Measurements from ENCODE around the gene EBF3. TPM values are rescaled to one million over a fixed set of nuclear protein-coding genes. Genes with fewer than 3 reads are reported as not detected.

Gene EBF3
- total RNA-seq, 5 donors from 2014 or later (not counting 1 experiment from before 2014, with no cell fraction given), result not detected

GRCh38 chr10:129961157-129961701 lies 2.8 kb downstream of the EBF3 start:
- ATAC-seq (replicated peaks in 1 of 4), result no peak
- peak overlapping the region in 1 of 2 donors; percentile 39 for H3K27ac Mint-ChIP-seq

GRCh38 chr10:129960481-129961156 lies 3.5 kb downstream of the EBF3 start:
- Mint-ChIP-seq H3K9me3 (peaks cover 0 to 5% (median 3%) of the 10 kb centered on the region in 3 donors), H3K27me3 (peaks cover 62 to 71% of the 10 kb centered on the region in 2 donors), H3K36me3 (no peaks in the 10 kb centered on the region), H3K27ac (no peak overlapping the region), H3K4me3 (peak overlapping the region in 2 of 3 donors; percentile 2 to 58), H3K4me1 (peaks cover 26 to 40% (median 28%) of the 10 kb centered on the region in 3 donors)
- H3K27ac ChIP-seq (ENCODE audit: low read length), result no peak overlapping the region
- ATAC-seq (replicated peaks in 1 of 4), result no peak
- peaks cover 14 to 40% of the 10 kb centered on the region in 2 experiments for H3K4me1 ChIP-seq (ENCODE audit: control insufficient read depth in 1 of 2, extremely low read depth in 1 of 2, insufficient read depth in 2 of 2, low read length in 2 of 2)
- H3K27me3 ChIP-seq (replicated peaks in 1 of 2; ENCODE audit: control insufficient read depth in 2 of 2, extremely low read depth in 1 of 2, insufficient read depth in 2 of 2, low read length in 1 of 2), result peaks cover 37 to 68% of the 10 kb centered on the region in 2 experiments
- 18% methylated on average over 3 of the region's 14 CpGs for WGBS (ENCODE audit: insufficient coverage)
- CTCF ChIA-PET, result no interaction called here
- POLR2A ChIA-PET, result no interaction called here
- peak overlapping the region in 1 of 2 donors; percentile 5 for H3K4me3 ChIP-seq (ENCODE audit: control insufficient read depth in 1 of 2, extremely low read depth in 1 of 2, low read length in 1 of 2)
- no peaks in the 10 kb centered on the region for H3K36me3 ChIP-seq (ENCODE audit: control insufficient read depth in 2 of 2, extremely low read depth in 1 of 2, insufficient read depth in 1 of 2, low read length in 1 of 2)
- H3K9me3 ChIP-seq, result no peaks in the 10 kb centered on the region
- DNase-seq, result no peak

More at GRCh38 chr10:129961157-129961701, 2.8 kb downstream of the EBF3 start:
- H3K4me1 Mint-ChIP-seq, result peaks cover 26 to 43% (median 28%) of the 10 kb centered on the region in 3 donors
- Histone ChIP-seq H3K9me3 (no peaks in the 10 kb centered on the region), H3K27me3 (replicated peaks in 1 of 2; ENCODE audit: control insufficient read depth in 2 of 2, extremely low read depth in 1 of 2, insufficient read depth in 2 of 2, low read length in 1 of 2) (peaks cover 39 to 73% of the 10 kb centered on the region in 2 experiments), H3K27ac (ENCODE audit: low read length) (no peak overlapping the region), H3K36me3 (ENCODE audit: control insufficient read depth in 2 of 2, extremely low read depth in 1 of 2, insufficient read depth in 1 of 2, low read length in 1 of 2) (no peaks in the 10 kb centered on the region), H3K4me3 (ENCODE audit: control insufficient read depth in 1 of 2, extremely low read depth in 1 of 2, low read length in 1 of 2) (no peak overlapping the region), H3K4me1 (ENCODE audit: control insufficient read depth in 1 of 2, extremely low read depth in 1 of 2, insufficient read depth in 2 of 2, low read length in 2 of 2) (peaks cover 14 to 40% of the 10 kb centered on the region in 2 experiments)
- peaks cover 0 to 4% (median 2%) of the 10 kb centered on the region in 3 donors for H3K9me3 Mint-ChIP-seq
- H3K4me3 Mint-ChIP-seq, result peak overlapping the region in 2 of 3 donors; percentile 34 to 81
- ChIA-PET CTCF (no interaction called here), POLR2A (no interaction called here)
- H3K27me3 Mint-ChIP-seq, result peaks cover 63 to 71% of the 10 kb centered on the region in 2 donors
- no peak for DNase-seq
- WGBS (ENCODE audit: insufficient coverage), result no CpG with 5 or more reads among the region's 7 CpGs
- no peaks in the 10 kb centered on the region for H3K36me3 Mint-ChIP-seq

GRCh38 chr10:129959544-129960480 lies 4.3 kb downstream of the EBF3 start:
- H3K27me3 ChIP-seq (replicated peaks in 1 of 2; ENCODE audit: control insufficient read depth in 2 of 2, extremely low read depth in 1 of 2, insufficient read depth in 2 of 2, low read length in 1 of 2), result peaks cover 38 to 62% of the 10 kb centered on the region in 2 experiments
- CTCF ChIA-PET, result interaction anchor here in 1 of 2 donors (0.7 kb wide), 1 partner anchor 81 kb away, joined by 6 read pairs; no protein-coding TSS in a partner anchor
- DNase-seq (no peak), ATAC-seq (replicated peaks in 1 of 4) (no peak)
- Mint-ChIP-seq H3K36me3 (no peaks in the 10 kb centered on the region), H3K27ac (no peak overlapping the region), H3K4me3 (peak overlapping the region in 2 of 3 donors; percentile 2 to 58), H3K9me3 (peaks cover 0 to 5% (median 3%) of the 10 kb centered on the region in 3 donors), H3K27me3 (peaks cover 65 to 74% of the 10 kb centered on the region in 2 donors), H3K4me1 (peaks cover 26 to 37% (median 26%) of the 10 kb centered on the region in 3 donors)
- no peak overlapping the region for H3K4me3 ChIP-seq (ENCODE audit: control insufficient read depth in 1 of 2, extremely low read depth in 1 of 2, low read length in 1 of 2)
- no peak overlapping the region for H3K27ac ChIP-seq (ENCODE audit: low read length)
- H3K36me3 ChIP-seq (ENCODE audit: control insufficient read depth in 2 of 2, extremely low read depth in 1 of 2, insufficient read depth in 1 of 2, low read length in 1 of 2), result no peaks in the 10 kb centered on the region
- peaks cover 14 to 36% of the 10 kb centered on the region in 2 experiments for H3K4me1 ChIP-seq (ENCODE audit: control insufficient read depth in 1 of 2, extremely low read depth in 1 of 2, insufficient read depth in 2 of 2, low read length in 2 of 2)
- 13% methylated on average over 68 of the region's 83 CpGs for WGBS (ENCODE audit: insufficient coverage)
- POLR2A ChIA-PET, result no interaction called here
- H3K9me3 ChIP-seq, result no peaks in the 10 kb centered on the region

- Mint-ChIP-seq H3K9me3 (peaks cover 0 to 5% (median 3%) of the 10 kb centered on the region in 3 donors), H3K4me3 (peak overlapping the region; percentile 48 to 65 (median 61)), H3K36me3 (no peaks in the 10 kb centered on the region), H3K4me1 (peaks cover 25 to 34% (median 26%) of the 10 kb centered on the region in 3 donors), H3K27ac (peak overlapping the region in 1 of 2 donors; percentile 61), H3K27me3 (peaks cover 69 to 79% of the 10 kb centered on the region in 2 donors)
- 4% methylated on average over 96 of the region's 103 CpGs for WGBS (ENCODE audit: insufficient coverage)
- Histone ChIP-seq H3K27me3 (replicated peaks in 1 of 2; ENCODE audit: control insufficient read depth in 2 of 2, extremely low read depth in 1 of 2, insufficient read depth in 2 of 2, low read length in 1 of 2) (peaks cover 38 to 55% of the 10 kb centered on the region in 2 experiments), H3K4me3 (ENCODE audit: control insufficient read depth in 1 of 2, extremely low read depth in 1 of 2, low read length in 1 of 2) (no peak overlapping the region), H3K36me3 (ENCODE audit: control insufficient read depth in 2 of 2, extremely low read depth in 1 of 2, insufficient read depth in 1 of 2, low read length in 1 of 2) (no peaks in the 10 kb centered on the region), H3K4me1 (ENCODE audit: control insufficient read depth in 1 of 2, extremely low read depth in 1 of 2, insufficient read depth in 2 of 2, low read length in 2 of 2) (peaks cover 14 to 30% of the 10 kb centered on the region in 2 experiments), H3K9me3 (no peaks in the 10 kb centered on the region), H3K27ac (ENCODE audit: low read length) (no peak overlapping the region)
- ATAC-seq (replicated peaks in 1 of 4) (peak in 1 of 4 experiments; percentile 44), DNase-seq (peak in 1 of 35 experiments; percentile 28)
- ChIA-PET CTCF (no interaction called here), POLR2A (no interaction called here)
These were observed 5.2 kb downstream of the EBF3 start for GRCh38 chr10:129958629-129959543.

- CTCF ChIA-PET, result no interaction called here
- Mint-ChIP-seq H3K27me3 (peaks cover 73 to 82% of the 10 kb centered on the region in 2 donors), H3K4me3 (peak overlapping the region; percentile 48 to 65 (median 61)), H3K4me1 (peaks cover 25 to 33% (median 25%) of the 10 kb centered on the region in 3 donors), H3K27ac (peak overlapping the region in 1 of 2 donors; percentile 61), H3K36me3 (no peaks in the 10 kb centered on the region), H3K9me3 (peaks cover 0 to 5% (median 3%) of the 10 kb centered on the region in 3 donors)
- ATAC-seq (replicated peaks in 1 of 4) (peak in 1 of 4 experiments; percentile 32), DNase-seq (no peak)
- Histone ChIP-seq H3K27me3 (replicated peaks in 1 of 2; ENCODE audit: control insufficient read depth in 2 of 2, extremely low read depth in 1 of 2, insufficient read depth in 2 of 2, low read length in 1 of 2) (peaks cover 38 to 56% of the 10 kb centered on the region in 2 experiments), H3K9me3 (no peaks in the 10 kb centered on the region), H3K4me1 (ENCODE audit: control insufficient read depth in 1 of 2, extremely low read depth in 1 of 2, insufficient read depth in 2 of 2, low read length in 2 of 2) (peaks cover 13 to 25% of the 10 kb centered on the region in 2 experiments), H3K36me3 (ENCODE audit: control insufficient read depth in 2 of 2, extremely low read depth in 1 of 2, insufficient read depth in 1 of 2, low read length in 1 of 2) (no peaks in the 10 kb centered on the region), H3K27ac (ENCODE audit: low read length) (no peak overlapping the region), H3K4me3 (ENCODE audit: control insufficient read depth in 1 of 2, extremely low read depth in 1 of 2, low read length in 1 of 2) (no peak overlapping the region)
- POLR2A ChIA-PET, result no interaction called here
- WGBS (ENCODE audit: insufficient coverage), result no CpG with 5 or more reads among the region's 16 CpGs
These were observed 5.9 kb downstream of the EBF3 start for GRCh38 chr10:129958148-129958628.
